Femur (tissue), 1 donor: ENCODE measurements around the gene LPP.

Experiments
- DNase-seq: peaks from one replicate; pipeline ENCODE4 v3.0.0-alpha.2; 2017

LPP gene

DNA sequence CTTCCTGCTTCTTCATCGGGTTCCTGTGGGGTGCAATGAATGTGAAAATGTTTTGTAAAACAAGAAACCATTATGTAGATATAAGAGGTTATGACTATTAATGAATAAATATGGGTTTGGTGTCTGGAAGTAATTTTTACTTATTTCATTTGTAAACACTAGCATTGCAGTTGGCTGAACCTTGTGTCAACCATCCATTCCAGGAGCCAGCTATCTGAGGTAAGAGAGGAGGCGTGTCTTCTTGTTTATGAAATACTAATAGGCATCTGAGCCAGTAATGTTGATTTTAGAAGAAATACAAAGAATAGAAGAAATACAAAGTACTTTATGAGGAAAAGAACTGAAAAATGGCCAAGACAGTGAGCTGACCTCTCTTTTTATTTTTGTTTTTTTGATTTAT lies 187.5 kb downstream of the LPP start:
- DNase-seq, result no peak

DNA sequence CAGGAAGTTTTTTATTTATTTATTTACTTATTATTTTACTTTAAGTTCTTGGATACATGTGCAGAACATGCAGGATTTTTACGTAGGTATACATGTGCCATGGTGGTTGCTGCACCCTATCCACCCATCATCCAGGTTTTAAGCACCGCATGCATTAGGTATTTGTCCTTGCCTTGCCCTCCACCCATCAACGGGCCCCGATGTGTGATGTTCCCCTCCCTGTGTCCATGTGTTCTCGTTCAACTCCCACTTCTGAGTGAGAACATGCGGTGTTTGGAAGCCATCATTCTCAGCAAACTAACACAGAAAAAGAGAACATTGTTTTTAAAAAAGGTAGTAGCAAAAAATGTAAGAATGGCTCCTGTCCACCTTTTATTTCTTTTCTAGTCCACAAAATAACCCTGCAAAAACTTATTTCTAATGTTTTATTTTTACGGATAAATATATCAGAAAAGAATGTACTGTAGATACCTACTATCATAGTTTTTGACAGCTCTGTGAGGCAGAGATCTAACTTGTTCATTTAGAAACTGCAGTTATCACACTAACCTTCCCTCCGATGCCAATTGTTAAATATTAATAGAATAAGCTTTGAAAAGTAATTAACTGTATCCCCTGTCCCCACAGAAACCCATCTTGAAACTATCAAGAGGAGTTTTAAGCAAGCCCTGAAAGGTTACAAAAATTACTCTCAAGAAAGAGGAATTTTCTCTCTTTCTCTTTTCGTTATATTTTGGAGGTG lies 189.2 kb downstream of the LPP start:
- no peak for DNase-seq

DNA sequence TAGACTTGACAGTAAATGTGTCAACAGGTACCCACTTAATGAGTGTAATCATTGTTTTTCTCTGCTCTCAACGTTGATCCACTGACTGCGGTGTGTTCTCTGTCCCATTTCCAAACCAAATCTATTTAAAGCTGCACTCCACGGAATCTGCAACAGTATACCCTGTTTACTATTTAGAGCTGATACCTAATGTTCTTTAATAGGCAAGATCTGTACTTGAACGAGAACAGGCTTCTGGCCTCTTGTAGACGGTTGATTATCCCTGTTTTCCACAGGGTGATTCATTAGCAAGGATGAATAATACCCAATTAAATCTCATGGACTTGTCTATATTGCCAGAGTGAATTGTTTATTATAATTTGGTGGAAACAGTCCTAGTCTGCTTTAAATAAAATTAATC lies 189.9 kb downstream of the LPP start:
- no peak for DNase-seq

DNA sequence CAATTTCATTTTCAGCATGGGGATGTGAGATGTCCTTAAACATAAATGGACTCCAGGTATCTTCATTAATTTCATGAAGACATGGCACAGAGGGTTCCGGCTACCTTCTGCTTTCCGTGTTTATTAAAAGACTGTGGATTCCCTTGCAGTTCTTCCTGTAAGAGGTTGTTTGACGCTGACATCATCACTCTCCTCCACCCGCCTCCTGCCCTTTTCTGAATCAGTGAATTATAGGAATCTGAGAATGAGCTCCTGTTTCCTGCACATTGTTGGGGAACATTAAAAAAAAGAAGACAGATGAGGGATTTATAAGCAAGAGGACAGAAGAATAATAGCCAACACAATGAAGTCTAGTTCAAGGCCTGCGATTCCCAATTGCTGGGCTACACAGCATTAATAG lies 191.3 kb downstream of the LPP start:
- DNase-seq, result no peak

DNA sequence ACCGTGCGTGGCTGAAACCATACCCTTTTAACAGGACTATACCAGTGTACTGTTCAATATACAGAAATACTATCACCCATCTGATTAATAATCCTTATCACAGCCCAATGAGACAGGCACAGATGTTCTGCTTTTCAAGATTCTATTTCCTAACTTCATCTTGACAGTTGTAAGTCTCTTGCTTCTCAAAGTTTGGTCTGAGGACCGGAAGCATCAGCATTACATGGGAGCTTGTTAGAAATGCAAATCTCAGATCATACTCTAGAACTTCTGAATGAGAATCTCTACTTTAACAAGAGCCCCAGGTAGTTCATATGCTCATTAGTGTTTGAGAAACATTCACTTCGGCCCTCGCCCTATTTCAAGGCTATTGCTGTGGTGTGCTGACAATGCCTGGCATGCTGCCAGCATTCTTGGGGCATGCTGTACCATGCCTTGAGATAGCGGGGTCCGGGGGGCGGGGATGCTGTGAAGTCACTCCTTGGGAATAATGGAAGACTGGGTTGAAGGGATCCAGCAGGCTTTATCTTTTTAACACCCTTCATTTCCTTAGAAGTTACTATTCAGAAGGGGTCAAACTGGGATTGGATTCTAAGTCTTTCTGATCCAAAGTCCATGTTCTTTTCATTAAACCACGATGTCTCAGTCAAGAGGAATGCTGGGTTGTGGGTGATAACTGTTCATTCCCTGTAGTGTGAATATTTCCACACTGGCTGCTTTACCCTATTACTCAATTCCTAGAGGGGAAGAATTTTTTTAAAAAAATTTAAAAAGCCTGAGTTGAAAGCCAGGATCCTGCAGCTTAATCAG lies 194.7 kb downstream of the LPP start:
- peak; percentile 51 for DNase-seq

DNA sequence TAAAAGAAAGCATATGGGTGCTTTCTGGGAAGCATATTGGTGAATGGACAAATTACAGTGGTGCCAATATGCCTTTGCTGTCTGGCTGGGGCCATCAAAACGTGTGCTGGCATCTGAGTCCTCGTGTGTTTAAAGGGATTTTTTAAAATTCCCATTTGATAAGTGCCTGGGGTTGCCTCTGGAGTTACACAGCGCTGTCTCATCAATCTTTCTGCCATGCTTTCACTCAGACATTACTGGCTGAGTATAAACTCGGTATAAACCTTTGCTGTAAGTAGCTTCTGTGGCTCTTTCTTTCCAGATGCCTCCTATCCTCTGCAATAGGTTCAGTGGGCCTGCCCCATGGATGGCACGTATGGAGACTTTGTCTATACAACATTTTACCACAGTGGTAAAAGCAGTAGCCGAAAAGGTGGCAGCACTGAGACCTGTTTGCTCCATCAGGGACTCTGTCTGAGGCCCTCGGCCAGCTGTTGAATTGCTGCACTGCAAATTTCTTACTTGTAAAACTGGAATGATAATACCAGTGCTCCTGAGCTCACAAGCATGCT lies 195.5 kb downstream of the LPP start:
- DNase-seq, result no peak

DNA sequence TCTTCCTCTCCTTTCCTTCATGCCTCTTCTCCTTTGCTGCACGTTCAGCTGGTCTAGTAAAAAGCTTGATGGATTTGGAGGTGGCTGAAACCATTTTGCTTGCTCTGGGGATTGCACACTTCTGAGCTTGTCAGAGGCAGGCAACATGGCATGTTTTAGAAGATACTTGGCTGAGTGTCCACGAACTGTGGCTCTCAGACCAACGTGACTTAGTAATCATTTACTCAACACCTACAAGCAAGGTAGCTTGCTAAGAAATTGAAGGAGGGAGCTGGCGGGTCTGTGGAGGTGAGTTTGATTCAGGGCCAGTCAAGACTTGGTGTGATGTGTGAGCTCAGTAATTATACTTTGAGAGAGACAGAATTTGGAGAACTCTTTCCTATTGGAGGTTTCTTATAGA lies 196.0 kb downstream of the LPP start:
- DNase-seq, result no peak

DNA sequence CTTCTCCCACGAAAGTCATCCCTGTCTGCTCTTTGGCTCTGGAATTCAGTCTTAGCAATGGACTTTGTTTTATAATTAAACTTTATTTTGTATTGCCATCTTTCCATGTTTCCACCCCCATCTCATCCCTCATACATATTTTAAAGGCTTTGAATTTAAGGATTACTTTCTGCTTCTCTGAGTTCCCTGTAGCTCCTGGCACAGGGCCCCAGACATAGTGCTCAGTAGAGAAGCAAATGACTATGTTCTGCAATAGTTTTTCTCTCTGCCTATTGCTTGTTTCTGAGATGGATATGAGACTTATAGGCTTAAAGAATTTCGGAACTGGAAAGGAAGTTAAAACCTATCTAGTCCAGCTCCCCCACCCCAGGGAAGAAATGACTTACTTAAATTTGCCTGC lies 197.0 kb downstream of the LPP start:
- no peak for DNase-seq

DNA sequence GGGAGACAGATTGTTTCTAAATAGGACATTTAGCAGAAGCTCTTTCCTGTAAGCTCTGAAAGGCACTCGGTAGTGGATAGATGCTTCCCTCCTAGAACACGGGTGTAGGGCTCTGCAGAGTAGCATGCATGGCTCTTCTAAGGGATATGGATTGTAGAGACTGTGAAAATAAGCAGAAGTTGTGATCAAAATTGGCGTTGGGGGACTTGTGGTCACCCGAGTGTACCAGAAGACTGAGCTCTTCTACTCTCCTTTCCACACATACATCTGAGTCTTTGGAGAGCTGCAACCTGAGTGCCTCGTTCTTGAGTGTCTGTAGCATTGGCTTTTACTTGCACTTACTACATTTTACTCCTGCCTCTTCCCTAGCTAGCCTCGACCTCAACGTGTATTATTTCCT lies 197.7 kb downstream of the LPP start:
- DNase-seq, result no peak

DNA sequence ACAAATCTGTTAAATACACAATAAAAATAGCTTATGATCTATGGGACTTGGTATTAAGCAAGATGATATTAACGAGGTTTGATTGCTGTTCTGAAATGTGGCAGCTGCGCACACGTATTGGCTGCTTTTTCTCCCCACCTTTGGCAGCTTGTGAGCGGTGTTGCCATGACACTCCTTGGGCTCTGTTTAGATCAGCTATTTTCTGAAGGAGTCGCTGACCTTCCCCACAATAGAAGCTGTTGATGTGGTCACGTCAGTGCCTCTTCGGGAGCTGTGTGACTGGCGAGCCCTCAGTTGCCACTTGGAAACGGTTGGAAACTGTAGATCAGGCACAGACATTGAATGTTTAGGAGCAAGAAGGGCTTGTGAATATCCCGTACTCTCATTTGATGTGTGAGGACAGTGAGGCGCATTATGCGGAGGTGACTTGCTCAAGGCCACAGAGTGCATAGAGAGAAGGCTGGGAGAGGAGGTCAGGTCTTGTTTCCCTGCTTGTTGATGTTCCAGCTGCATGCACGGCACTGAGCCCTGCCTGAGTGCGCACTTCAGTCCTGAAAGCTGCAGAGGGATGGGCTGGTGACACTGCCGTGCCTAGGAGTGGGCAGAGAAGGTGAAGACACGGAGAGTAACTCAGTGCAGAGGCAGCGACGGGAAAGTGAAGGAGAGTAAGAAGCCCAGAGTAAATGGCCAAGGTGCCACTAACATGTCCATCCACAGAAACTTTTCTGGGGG lies 198.4 kb downstream of the LPP start:
- DNase-seq, result no peak

DNA sequence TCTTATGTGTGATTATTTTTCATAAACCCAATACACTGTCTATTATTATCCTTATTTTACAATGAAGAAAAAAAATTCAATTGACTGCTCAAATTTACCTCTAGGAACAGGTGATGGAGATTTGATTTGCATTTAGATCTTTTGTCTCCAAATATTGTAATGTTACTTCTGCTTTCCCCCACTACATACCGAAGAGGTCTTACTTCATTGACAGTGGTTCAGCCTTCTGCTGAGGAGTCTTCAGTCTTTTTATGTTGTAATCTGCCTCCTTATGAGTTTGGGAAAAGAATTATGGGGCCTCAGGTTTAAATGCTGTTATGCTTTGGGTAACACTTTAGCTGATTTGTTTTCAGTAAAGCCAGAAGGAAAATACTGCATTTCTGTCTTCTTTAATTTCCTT lies 199.5 kb downstream of the LPP start:
- DNase-seq, result no peak

DNA sequence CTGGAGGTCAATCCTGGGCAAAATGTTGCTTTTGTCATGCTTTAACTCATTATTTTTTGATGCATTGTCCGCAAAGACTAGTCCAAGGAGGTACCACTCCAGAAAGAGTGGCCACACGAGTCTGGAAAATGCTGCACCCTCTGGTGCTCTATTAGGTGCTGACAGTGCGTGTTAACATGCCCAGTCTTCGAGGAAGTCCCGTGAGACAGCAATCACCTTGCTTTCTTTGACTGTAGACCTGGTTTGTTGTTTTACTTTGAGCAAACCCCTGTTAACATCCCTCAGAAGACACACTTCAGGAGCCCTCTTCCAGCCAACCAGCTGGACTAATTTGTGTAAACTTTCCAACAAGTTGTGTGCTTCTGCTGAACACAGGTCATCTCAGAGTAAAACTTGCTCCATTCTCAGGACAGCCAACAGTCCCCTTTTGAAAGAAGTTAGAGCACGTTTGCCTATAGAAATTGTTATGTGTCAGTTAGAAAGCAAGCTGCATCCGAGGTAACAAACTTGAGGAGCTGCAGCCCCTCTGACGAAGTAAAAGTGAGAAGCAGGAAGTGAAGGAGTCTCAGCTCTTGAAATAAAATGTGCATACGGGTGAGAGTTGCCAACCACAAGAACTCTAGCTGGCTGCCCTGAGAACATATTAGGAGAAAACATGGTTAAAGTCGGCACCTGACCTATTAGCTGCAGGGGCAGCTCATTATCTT lies 205.0 kb downstream of the LPP start:
- no peak for DNase-seq

DNA sequence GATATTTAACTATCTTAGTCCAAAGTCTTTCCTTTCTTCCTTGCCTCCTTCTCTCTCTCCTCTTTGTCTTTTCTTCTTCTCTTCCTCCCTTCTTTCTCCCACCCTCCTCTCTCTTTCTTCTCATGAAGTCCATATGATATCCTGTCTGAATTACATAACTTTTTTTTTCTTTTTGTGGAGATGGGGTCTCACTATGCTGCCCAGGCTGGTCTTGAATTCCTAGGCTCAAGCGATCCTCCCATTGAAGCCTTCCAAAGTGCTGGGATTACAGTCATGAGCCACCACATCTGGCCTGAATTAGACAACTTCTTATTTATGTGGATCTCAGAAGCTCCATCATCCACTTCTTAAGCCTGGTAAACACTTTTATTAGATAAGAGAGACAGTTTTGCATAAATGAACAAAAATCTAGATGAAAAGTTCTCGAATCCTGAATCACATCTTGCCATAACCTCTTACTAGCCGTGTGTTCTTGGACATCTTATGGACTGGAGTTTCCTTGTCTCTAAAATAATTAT lies 206.5 kb downstream of the LPP start:
- DNase-seq, result no peak

DNA sequence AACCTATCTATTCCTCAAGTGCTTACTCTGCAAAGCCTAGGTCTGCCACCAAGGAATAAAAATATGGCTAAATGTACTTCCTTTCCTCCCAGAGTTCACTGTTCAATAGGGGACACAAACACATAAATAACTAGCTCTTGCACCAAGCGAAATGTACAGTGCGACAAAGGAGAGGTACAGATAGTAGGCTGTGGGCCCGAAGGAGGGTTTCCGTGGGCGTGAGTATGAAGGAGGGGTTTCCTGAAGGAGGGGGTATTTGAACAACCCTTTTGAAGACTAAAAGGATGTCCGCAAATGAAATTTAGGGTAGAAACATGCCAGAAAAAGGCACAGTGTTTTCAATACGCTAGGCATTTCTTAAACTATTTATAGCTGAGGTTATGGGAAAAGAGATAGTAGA lies 207.9 kb downstream of the LPP start:
- no peak for DNase-seq

DNA sequence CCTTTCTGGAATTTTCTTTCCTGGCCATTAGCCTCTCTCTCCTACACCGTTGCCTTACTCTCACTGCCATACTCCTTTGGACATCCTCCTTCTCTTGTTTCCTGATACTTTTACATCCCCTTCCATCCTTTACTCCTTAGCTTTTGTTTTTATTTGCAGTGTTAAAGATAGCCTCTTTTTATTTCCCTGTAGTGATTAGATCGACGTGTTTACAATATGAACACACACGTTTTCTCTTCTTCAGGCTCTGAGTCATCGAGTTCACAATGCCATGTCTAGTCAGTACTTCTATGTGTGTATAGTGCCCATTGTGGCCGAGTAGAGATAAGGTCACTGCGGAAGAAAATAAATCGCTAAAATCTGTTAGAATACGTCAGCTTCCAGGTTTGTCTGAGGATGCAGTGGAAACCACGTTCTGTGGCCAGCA lies 208.5 kb downstream of the LPP start:
- no peak for DNase-seq

DNA sequence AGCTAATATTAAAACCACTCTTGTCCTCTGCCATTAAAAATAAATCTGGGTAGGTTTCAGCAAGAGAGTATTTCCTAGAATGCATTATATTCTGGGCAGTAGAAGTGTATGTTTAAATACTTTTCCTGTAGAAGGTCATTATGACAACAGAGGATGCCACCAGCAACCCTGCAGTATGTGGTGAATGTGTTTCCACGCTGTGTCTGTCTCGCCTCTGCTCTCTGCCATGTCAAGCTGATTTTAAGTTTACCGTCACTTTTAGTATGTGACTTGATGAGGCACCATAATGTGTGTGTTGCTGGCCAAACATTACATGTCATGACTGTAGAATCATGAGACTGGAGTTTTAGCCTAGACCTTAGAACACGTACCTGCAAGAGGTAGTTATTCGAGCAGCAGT lies 211.2 kb downstream of the LPP start:
- DNase-seq, result no peak

DNA sequence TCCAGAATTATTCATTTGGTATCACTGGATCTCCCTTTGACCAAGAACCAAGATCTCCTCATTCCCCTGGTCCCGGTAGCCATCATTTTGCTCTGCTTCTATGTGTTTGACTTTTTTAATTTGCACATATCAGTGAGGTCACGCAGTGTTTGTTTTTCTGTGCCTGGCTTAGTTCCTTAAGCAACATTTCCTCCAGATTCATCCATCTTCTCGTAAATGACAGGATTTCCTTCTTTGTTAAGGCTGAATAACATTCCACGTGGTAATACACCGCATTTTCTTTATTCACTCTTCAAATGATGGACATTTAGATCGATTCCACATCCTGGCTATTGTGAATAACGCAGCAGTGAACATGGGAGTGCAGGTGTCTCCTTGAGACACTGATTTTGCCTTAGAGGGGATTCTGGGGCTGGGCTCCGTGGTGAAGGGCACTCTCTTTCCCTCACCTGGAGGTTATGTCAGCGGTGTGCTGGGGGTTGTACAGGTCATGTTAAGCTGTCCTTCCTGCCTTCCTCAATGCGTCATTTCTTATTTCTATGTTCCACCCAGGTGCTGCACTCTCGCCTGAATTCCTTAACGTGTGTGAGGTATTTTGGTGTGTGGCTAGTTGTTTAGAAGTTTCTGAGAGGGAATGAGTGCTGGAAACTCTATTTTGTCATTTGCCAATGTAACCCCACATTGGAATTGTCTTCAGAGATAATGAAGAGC lies 212.2 kb downstream of the LPP start:
- DNase-seq, result no peak

DNA sequence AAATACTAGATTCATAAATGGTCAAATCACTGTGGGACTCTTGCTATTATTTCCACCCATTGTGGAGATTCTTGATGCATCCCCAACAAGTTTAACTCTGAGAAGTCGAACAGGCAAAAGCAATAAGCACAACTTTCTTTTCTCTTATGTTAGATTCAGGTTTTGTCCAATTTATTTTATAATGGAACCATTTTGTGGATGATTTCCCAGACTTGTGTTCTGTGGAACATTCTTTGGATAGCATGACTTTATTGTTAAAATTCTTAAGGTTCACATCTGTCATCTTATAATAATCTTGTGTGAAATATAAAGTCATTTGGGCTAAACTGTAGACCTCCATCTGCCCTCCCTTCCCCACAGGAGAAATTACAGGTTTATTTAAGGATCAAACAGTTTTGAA lies 213.7 kb downstream of the LPP start:
- no peak for DNase-seq

DNA sequence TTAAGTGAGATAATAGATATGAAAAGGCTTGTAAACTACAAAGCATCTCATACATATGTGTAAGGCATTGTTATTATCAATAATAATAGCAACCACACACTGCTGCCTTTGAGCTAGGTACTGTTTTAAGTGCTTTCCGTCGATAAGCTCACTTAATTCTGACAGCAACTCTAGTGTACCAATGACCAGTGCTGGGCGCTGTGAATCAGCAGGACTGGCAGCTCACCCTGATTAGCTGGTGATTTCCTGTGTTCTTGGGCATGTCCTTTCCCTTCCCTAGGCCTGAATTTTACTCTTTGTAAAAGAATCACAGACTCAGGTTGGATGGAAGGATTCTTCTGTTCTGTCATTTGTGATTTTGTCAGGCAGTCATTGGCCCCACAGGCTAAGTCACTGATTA lies 215.6 kb downstream of the LPP start:
- DNase-seq, result no peak

DNA sequence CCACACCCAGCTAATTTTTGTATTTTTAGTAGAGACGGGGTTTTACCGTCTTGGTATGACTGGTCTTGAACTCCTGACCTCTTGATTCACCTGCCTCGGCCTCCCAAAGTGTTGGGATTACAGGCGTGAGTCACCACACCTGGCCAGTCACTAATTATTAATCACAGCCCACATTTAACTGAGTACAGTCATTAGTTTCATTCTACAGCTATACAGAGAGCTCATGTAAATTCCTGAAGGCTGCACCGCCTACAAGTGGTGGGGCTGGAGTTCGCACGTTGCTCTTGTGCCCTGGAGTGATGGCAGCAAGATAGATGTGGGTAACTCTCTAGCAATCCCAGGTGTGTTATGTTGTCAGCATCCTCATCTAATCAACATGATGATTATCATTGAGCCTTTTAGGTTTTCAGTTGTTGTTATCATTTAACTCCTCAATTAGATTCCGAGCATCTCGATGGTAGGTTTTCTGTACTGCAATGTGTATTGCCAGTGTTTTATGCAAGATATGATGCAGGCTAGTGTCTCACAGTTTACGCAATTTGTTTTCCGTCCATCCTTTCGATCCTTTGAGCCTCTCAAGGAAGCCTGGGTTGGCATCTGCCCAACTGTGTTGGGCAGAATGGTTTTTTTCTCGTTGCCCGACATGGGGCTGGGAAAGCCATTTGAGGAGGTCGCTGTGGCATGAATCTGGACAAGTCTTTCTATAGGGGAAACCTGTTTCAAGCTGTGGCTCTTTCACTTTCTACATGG lies 216.3 kb downstream of the LPP start:
- DNase-seq, result no peak

DNA sequence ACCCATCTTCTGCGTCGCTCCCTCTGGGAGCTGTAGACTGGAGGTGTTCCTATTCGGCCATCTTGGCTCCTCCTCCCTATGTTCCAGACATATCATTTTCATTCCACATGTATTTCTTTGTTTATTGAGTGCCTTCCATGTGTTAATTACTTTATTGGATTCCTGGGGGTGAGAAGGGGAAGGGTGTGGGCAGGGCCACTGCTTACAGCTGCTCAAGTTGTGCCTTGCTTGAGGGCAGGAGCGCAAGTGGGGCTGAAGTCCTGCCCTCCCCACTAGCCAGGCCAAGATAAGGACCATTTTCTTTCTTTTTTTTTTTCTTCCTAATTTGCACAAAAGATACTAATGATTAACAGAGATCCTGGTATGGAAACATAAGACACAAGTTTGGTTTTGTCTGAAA lies 224.8 kb downstream of the LPP start:
- DNase-seq, result no peak
